ENCODE results near the gene BLVRA. TPM values are rescaled to one million over a fixed set of nuclear protein-coding genes. Genes with fewer than 3 reads are reported as not detected.
"Not testable (repeated sequence)": the region's sequence is repeated elsewhere in the genome, so short reads cannot be mapped to it uniquely, and the experiment has no call there.

The BLVRA gene
- total RNA-seq, 2 experiments from 2014 or later: 26.6 to 28.9 TPM

DNA sequence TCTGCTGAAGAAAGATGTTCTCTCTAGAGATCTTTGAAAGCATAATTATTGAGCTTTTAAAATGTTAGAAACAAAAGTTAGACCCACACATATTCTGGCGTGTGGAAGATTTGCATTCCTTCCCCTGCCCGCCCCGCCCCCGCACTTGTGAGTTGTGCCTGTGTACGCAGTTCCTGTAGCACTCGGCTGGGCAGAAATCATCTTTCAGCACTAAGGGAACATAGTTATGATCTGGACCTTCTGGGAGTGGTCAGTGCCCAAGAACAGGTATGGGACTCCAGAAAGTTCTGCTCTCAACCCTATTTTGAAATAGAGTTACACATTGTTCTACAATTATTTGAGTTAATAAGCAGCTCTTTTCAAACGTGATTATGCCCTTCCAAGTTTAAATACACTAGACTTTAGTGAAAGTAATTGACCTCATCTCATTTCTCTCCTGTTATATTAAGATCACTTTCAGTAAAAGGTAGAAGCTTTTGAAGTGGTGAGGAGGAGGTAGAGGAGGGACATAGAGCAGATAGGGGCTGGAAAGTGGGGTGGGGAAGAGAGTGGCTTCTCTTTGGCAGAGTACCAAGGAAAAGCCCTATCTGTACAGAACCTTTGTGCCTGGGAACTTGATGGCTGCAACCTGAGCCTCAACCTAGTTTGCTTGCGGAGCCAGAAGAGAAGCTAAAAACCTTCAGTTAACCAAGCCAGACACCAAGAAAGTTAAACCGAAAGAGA lies 5.7 kb downstream of the BLVRA start:
- no peaks in the 10 kb centered on the region for H3K27me3 Mint-ChIP-seq (ENCODE audit: low read depth)
- peak; percentile 75 for DNase-seq
- no peaks in the 10 kb centered on the region for H3K9me3 Mint-ChIP-seq
- intact Hi-C loops (cut with micrococcal nuclease): loop anchor here (2.0 kb wide), 1 partner anchor 75 kb away; no protein-coding TSS in a partner anchor
- CTCF ChIA-PET: interaction anchor here (0.7 to 1.6 kb wide), 5 partner anchors 8 to 503 kb away, joined by 3 to 10 read pairs (median 3); partner anchors contain the start of gene STK17A
- H3K4me1 Mint-ChIP-seq (ENCODE audit: low read depth): peaks cover 45% of the 10 kb centered on the region
- H3K4me3 Mint-ChIP-seq: peak overlapping the region; percentile 47
- H3K36me3 Mint-ChIP-seq (ENCODE audit: low read depth): no peaks in the 10 kb centered on the region
- no peak overlapping the region for H3K27ac Mint-ChIP-seq

GRCh38 chr7:43764807-43765491 lies 6.5 kb downstream of the BLVRA start:
- intact Hi-C loops (cut with micrococcal nuclease): loop anchor here (1.0 to 2.0 kb wide), 2 partner anchors 11 to 74 kb away; no protein-coding TSS in a partner anchor
- Mint-ChIP-seq H3K27me3 (ENCODE audit: low read depth) (no peaks in the 10 kb centered on the region), H3K4me1 (ENCODE audit: low read depth) (peaks cover 43% of the 10 kb centered on the region), H3K9me3 (no peaks in the 10 kb centered on the region), H3K27ac (no peak overlapping the region), H3K4me3 (no peak overlapping the region), H3K36me3 (ENCODE audit: low read depth) (no peaks in the 10 kb centered on the region)
- CTCF ChIA-PET: interaction anchor here (0.7 to 1.6 kb wide), 6 partner anchors 9 to 504 kb away, joined by 3 to 10 read pairs (median 3); partner anchors contain the start of gene STK17A
- no peak for DNase-seq

- no peaks in the 10 kb centered on the region for H3K9me3 Mint-ChIP-seq
- no peaks in the 10 kb centered on the region for H3K27me3 Mint-ChIP-seq (ENCODE audit: low read depth)
- intact Hi-C loops (cut with micrococcal nuclease): no loop called here
- no peak overlapping the region for H3K27ac Mint-ChIP-seq
- H3K4me3 Mint-ChIP-seq: no peak overlapping the region
- DNase-seq: no peak
- peaks cover 2% of the 10 kb centered on the region for H3K36me3 Mint-ChIP-seq (ENCODE audit: low read depth)
- peaks cover 37% of the 10 kb centered on the region for H3K4me1 Mint-ChIP-seq (ENCODE audit: low read depth)
- CTCF ChIA-PET: interaction anchor here (1.0 kb wide), 1 partner anchor 72 kb away, joined by 3 read pairs; no protein-coding TSS in a partner anchor
These were observed 8.1 kb downstream of the BLVRA start for GRCh38 chr7:43766564-43766963.

GRCh38 chr7:43767311-43767710 lies 8.8 kb downstream of the BLVRA start:
- no peak overlapping the region for H3K4me3 Mint-ChIP-seq
- H3K27ac Mint-ChIP-seq: no peak overlapping the region
- H3K9me3 Mint-ChIP-seq: no peaks in the 10 kb centered on the region
- H3K27me3 Mint-ChIP-seq (ENCODE audit: low read depth): no peaks in the 10 kb centered on the region
- CTCF ChIA-PET: interaction anchor here (1.0 to 1.5 kb wide), 2 partner anchors 71 to 185 kb away, joined by 3 to 6 read pairs; partner anchors contain the start of gene STK17A
- peaks cover 31% of the 10 kb centered on the region for H3K4me1 Mint-ChIP-seq (ENCODE audit: low read depth)
- intact Hi-C loops (cut with micrococcal nuclease): no loop called here
- H3K36me3 Mint-ChIP-seq (ENCODE audit: low read depth): peaks cover 7% of the 10 kb centered on the region
- DNase-seq: no peak

DNA sequence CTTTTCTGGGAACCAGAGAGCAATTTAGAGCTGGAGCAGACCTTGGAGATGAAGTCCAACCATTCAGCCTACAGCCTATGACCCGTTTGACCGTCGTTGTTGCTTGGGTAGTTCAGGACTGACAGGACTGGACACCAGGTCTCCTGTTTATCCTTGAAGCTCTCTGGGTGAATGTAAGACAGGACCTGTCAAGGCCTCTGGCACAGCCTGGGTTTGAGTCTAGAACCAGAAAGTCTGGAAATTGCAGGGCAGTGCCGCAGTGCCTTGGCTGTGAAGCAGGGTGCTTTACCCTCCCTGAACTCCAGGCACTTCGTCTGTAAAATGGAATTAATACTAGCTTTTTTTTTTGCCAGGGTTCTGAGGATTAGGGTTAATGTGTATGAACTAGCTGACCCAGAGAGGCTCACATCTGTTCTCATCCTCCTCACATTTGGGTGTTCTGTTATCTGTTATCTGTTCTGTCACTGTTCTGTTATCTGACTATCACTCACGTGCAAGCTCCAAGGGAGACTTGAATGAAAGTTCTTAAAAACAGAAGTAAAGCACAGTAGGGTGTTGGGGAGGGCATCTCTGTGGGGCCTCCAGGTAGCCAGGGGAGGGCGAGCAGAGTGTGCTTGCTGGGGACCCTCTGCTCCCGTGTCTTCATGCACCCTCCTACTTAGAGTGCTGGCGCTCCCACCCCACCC lies 9.9 kb downstream of the BLVRA start:
- H3K9me3 Mint-ChIP-seq: peaks cover 2% of the 10 kb centered on the region
- peaks cover 23% of the 10 kb centered on the region for H3K4me1 Mint-ChIP-seq (ENCODE audit: low read depth)
- CTCF ChIA-PET: interaction anchor here (0.5 to 1.5 kb wide), 3 partner anchors 148 to 197 kb away, joined by 3 to 6 read pairs (median 5); partner anchors contain the start of gene STK17A
- H3K4me3 Mint-ChIP-seq: no peak overlapping the region
- intact Hi-C loops (cut with micrococcal nuclease): no loop called here
- H3K27me3 Mint-ChIP-seq (ENCODE audit: low read depth): no peaks in the 10 kb centered on the region
- H3K27ac Mint-ChIP-seq: no peak overlapping the region
- peaks cover 14% of the 10 kb centered on the region for H3K36me3 Mint-ChIP-seq (ENCODE audit: low read depth)
- no peak for DNase-seq

DNA sequence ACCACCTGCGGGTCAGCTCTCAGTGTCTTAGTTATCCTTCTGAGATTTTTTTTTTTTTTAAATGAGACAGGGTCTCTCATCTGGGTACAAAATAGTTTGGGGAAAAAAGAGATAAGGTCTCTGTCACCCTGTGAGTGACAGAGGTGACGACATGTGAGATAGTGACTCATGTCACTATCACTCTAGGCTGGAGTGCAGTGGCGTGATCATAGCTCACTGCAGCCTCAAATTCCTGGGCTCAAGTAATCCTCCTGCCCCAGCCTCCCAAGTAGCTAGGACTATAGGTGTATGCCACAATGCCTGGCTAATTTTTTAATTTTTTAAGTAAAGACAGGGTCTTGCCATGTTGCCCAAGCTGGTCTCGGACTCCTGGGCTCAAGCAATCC lies 10.4 kb downstream of the BLVRA start:
- peaks cover 19% of the 10 kb centered on the region for H3K4me1 Mint-ChIP-seq (ENCODE audit: low read depth)
- H3K27me3 Mint-ChIP-seq (ENCODE audit: low read depth): no peaks in the 10 kb centered on the region
- intact Hi-C loops (cut with micrococcal nuclease): no loop called here
- DNase-seq: no peak
- CTCF ChIA-PET: no interaction called here
- H3K36me3 Mint-ChIP-seq (ENCODE audit: low read depth): peaks cover 14% of the 10 kb centered on the region
- peaks cover 2% of the 10 kb centered on the region for H3K9me3 Mint-ChIP-seq
- H3K27ac Mint-ChIP-seq: no peak overlapping the region
- no peak overlapping the region for H3K4me3 Mint-ChIP-seq

DNA sequence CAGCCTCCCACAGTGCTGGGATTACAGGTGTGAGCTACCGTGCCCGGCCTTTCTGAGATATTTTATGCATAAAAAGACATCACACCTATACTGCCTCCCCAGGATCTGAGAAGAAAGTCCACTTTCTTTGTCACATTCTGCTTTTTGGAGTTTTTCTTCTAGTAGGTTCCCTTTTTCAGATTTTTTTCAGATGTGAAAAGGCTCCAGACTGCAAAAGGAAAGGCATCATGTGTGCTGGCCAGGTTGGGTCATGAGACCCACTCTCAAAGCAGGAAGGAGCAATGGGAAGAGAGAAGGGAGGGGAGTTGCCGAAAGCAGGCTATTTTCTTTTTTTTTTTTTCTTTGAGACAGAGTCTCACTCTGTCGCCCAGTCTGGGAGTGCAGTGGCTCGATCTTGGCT lies 10.8 kb downstream of the BLVRA start:
- CTCF ChIA-PET: no interaction called here
- peaks cover 15% of the 10 kb centered on the region for H3K4me1 Mint-ChIP-seq (ENCODE audit: low read depth)

DNA sequence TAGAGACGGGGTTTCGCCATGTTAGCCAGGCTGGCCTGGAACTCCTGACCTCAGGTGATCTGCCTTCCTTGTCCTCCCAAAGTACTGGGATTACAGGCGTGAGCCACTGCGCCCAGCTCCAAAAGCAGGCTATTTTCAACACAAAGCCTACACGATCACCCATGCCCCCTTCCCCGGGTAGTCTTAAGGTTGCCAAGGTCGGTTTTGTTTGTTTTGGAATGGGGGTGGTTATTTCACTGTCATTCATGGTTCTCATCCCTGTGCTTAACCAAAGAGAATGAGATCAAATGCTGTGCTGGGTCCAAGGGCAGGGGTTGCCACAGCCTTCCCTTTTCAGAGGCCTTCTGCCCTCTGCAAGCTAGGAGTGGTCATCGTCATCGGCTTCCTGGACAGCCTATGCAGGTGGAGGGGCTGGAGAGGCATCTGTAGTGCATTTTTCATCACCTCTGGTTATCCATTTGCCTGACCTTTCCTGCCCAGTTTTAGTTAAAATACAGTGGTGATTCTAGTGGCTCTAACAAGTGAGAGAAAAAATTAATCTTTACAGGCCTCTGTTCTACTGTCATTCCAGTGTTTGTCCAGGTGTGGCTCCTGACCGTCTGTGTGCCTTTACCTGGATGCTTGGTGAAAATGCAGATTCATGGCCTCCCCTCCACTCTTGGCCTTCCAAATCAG lies 11.4 kb downstream of the BLVRA start:
- peaks cover 2% of the 10 kb centered on the region for H3K9me3 Mint-ChIP-seq
- H3K4me1 Mint-ChIP-seq (ENCODE audit: low read depth): peaks cover 8% of the 10 kb centered on the region
- CTCF ChIA-PET: interaction anchor here (0.7 kb wide), 1 partner anchor 20 kb away, joined by 3 read pairs; no protein-coding TSS in a partner anchor
- intact Hi-C loops (cut with micrococcal nuclease): no loop called here
- H3K4me3 Mint-ChIP-seq: no peak overlapping the region
- no peak overlapping the region for H3K27ac Mint-ChIP-seq
- H3K36me3 Mint-ChIP-seq (ENCODE audit: low read depth): peaks cover 18% of the 10 kb centered on the region
- DNase-seq: no peak
- no peaks in the 10 kb centered on the region for H3K27me3 Mint-ChIP-seq (ENCODE audit: low read depth)

More for the DNA sequence above, 10.8 kb downstream of the BLVRA start:
- Mint-ChIP-seq H3K27me3 (ENCODE audit: low read depth) (no peaks in the 10 kb centered on the region), H3K27ac (no peak overlapping the region), H3K9me3 (peaks cover 2% of the 10 kb centered on the region), H3K36me3 (ENCODE audit: low read depth) (peaks cover 14% of the 10 kb centered on the region), H3K4me3 (no peak overlapping the region)
- no peak for DNase-seq
- intact Hi-C loops (cut with micrococcal nuclease): no loop called here

DNA sequence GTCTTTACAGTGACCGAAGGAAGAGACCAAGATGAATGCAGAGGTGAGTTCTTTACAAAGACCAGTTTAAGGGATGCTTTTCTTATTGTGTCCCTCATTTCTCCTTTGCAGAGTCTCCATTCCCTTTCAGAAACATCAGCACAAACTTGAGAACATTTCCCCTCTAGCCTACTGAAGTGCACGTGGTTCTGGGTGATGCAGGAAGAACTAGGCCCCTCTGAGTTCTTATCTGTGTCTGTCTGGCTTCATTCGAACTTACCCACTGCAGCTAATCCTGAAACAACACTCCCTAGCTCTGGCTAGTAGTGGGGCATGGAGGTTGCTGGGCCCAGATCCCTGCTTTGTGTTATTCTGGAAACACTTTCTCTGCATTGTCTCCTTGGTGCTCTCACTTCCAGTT lies 12.6 kb downstream of the BLVRA start:
- CTCF ChIA-PET: interaction anchor here (1.4 kb wide), 1 partner anchor 189 kb away, joined by 3 read pairs; the partner anchor contains the start of gene STK17A

GRCh38 chr7:43771573-43771972 lies 13.1 kb downstream of the BLVRA start:
- Mint-ChIP-seq H3K4me1 (ENCODE audit: low read depth) (peaks cover 9% of the 10 kb centered on the region), H3K27me3 (ENCODE audit: low read depth) (no peaks in the 10 kb centered on the region), H3K36me3 (ENCODE audit: low read depth) (peaks cover 20% of the 10 kb centered on the region), H3K4me3 (no peak overlapping the region), H3K9me3 (peaks cover 5% of the 10 kb centered on the region), H3K27ac (no peak overlapping the region)
- no peak for DNase-seq
- intact Hi-C loops (cut with micrococcal nuclease): no loop called here
- CTCF ChIA-PET: interaction anchor here (1.4 kb wide), 1 partner anchor 189 kb away, joined by 3 read pairs; the partner anchor contains the start of gene STK17A

More for the DNA sequence above, 12.6 kb downstream of the BLVRA start:
- no peak for DNase-seq
- Mint-ChIP-seq H3K27me3 (ENCODE audit: low read depth) (no peaks in the 10 kb centered on the region), H3K27ac (no peak overlapping the region), H3K4me3 (no peak overlapping the region), H3K4me1 (ENCODE audit: low read depth) (peaks cover 8% of the 10 kb centered on the region), H3K36me3 (ENCODE audit: low read depth) (peaks cover 18% of the 10 kb centered on the region), H3K9me3 (peaks cover 2% of the 10 kb centered on the region)
- intact Hi-C loops (cut with micrococcal nuclease): no loop called here

- H3K9me3 Mint-ChIP-seq; H3K4me3 Mint-ChIP-seq; intact Hi-C loops (cut with micrococcal nuclease); H3K27ac Mint-ChIP-seq; CTCF ChIA-PET; H3K4me1 Mint-ChIP-seq (ENCODE audit: low read depth); DNase-seq; H3K27me3 Mint-ChIP-seq (ENCODE audit: low read depth): not testable (repeated sequence)
- H3K36me3 Mint-ChIP-seq (ENCODE audit: low read depth): peaks cover 22% of the 10 kb centered on the region
These were observed 14.8 kb downstream of the BLVRA start for GRCh38 chr7:43773268-43773667.
